Prostate gland (tissue), 2 donors: ENCODE results near the gene TTC39B. TPM values are rescaled to one million over a fixed set of nuclear protein-coding genes. Genes with fewer than 3 reads are reported as not detected.

Experiments used
- DNase-seq: peaks from one replicate; pipeline ENCODE4 v3.0.0-alpha.2; 2019; ENCODE audit warnings: low spot score
- H3K27ac ChIP-seq, 2 donors: fragments of 200-600 bp; sonication (generic); 2 replicates each; pipeline ENCODE4 v1.5.1; 2017 to 2019
- H3K27me3 ChIP-seq: fragments of 200-600 bp; sonication (generic); replicated peaks from 2 replicates; pipeline ENCODE4 v1.5.1; 2019; ENCODE audit not compliant: insufficient read depth
- H3K36me3 ChIP-seq, 2 donors: fragments of 200-600 bp; sonication (generic); 1 replicate in 1 of 2; 2 replicates in 1 of 2; pipeline versions ENCODE4 v1.5.1 to v1.8.1; 2017 to 2019
- H3K4me1 ChIP-seq: fragments of 200-600 bp; sonication (generic); replicated peaks from 2 replicates; pipeline ENCODE4 v1.5.1; 2019
- H3K4me3 ChIP-seq, 2 donors: fragments of 200-600 bp; sonication (generic); 2 replicates each; pipeline ENCODE4 v1.5.1; 2017 to 2019
- H3K9me3 ChIP-seq: fragments of 200-600 bp; sonication (generic); 2 replicates; pipeline ENCODE4 v1.5.1; 2017
- POLR2A ChIP-seq: fragments of 450-650 bp; IDR thresholded peaks from one replicate; pipeline ENCODE4 v1.6.1; 2016; ENCODE audit warnings: antibody characterized with exemption, mild to moderate bottlenecking
- POLR2AphosphoS5 ChIP-seq: sonication (generic); formaldehyde crosslinking; IDR thresholded peaks from one replicate; pipeline ENCODE4 v1.6.1; 2017; ENCODE audit warnings: antibody characterized with exemption
- WGBS: methylation state at CpG from one replicate; pipeline ENCODE4 v1.1.5; 2018; 5-methylcytosine and 5-hydroxymethylcytosine counted together
- intact Hi-C: fragments of 100-400 bp; cut with DNase I; formaldehyde crosslinking; loops from one replicate; pipeline ENCODE4 v1.14.2; 2022
- small RNA-seq, 2 donors: library from RNA; depleted of rRNA; stranded (forward); fragments of <200 nt; gene quantifications; one replicate each; pipeline ENCODE3, GENCODE V24; 2016
- total RNA-seq, 2 donors: library from RNA; depleted of rRNA; stranded (reverse); fragments of >200 nt; gene quantifications; one replicate each; pipeline ENCODE4 v1.1.0, GENCODE V29; 2016
- TF ChIP-seq, protein P1 (sequence below), 4 experiments: fragments of 200-600 bp in 2 of 4; fragments of 450-650 bp in 2 of 4; sonication (generic) in 2 of 4; IDR thresholded peaks; 1 replicate in 3 of 4; 2 replicates in 1 of 4; pipeline ENCODE4 v1.5.1; 2016 to 2019; ENCODE audit warnings: antibody characterized with exemption in 4 of 4, mild to moderate bottlenecking in 2 of 4, moderate library complexity in 2 of 4

Gene TTC39B
- total RNA-seq, 2 donors from 2014 or later: 4.2 to 4.3 TPM

DNA sequence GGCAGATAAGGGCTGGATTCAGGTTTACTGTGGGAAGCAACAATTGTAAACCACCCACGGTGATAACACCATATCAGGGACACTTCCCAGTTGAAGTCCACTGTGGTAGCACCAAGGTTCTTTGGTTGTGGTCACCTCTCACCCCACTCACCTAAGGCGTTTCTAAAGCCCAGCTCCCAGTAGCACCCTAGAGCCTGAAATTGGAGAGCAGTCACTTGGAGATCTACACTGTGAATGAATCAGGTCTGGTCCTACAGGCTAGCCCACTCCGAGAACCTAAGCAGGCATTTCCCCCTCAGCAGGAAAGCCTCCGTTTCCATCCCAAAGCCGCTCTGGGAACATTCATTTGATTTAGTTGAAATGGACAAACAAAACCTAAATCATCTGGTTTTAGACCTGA is 191.3 kb downstream of the TTC39B start:
- Histone ChIP-seq H3K36me3 (no peaks in the 10 kb centered on the region), H3K4me1 (no peaks in the 10 kb centered on the region), H3K9me3 (no peaks in the 10 kb centered on the region), H3K4me3 (no peak overlapping the region), H3K27ac (no peak overlapping the region), H3K27me3 (peaks cover 2% of the 10 kb centered on the region)
- TF ChIP-seq POLR2AphosphoS5 (no peak), POLR2A (no peak)
- TF ChIP-seq, protein P1, sequence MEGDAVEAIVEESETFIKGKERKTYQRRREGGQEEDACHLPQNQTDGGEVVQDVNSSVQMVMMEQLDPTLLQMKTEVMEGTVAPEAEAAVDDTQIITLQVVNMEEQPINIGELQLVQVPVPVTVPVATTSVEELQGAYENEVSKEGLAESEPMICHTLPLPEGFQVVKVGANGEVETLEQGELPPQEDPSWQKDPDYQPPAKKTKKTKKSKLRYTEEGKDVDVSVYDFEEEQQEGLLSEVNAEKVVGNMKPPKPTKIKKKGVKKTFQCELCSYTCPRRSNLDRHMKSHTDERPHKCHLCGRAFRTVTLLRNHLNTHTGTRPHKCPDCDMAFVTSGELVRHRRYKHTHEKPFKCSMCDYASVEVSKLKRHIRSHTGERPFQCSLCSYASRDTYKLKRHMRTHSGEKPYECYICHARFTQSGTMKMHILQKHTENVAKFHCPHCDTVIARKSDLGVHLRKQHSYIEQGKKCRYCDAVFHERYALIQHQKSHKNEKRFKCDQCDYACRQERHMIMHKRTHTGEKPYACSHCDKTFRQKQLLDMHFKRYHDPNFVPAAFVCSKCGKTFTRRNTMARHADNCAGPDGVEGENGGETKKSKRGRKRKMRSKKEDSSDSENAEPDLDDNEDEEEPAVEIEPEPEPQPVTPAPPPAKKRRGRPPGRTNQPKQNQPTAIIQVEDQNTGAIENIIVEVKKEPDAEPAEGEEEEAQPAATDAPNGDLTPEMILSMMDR (IDR thresholded peaks at IDR 0.05): no peak
- intact Hi-C loops: no loop called here
- DNase-seq: no peak
- 72% methylated on average over 5 of the region's 5 CpGs for WGBS

- no peaks in the 10 kb centered on the region for H3K9me3 ChIP-seq
- peaks cover 2% of the 10 kb centered on the region for H3K27me3 ChIP-seq
- H3K27ac ChIP-seq: no peak overlapping the region
- H3K4me3 ChIP-seq: no peak overlapping the region
- no peak for TF ChIP-seq POLR2AphosphoS5
- no peak for TF ChIP-seq POLR2A
- TF ChIP-seq, protein P1 (IDR thresholded peaks at IDR 0.05): no peak
- 92% methylated on average over 2 of the region's 2 CpGs for WGBS
- no peaks in the 10 kb centered on the region for H3K4me1 ChIP-seq
- no peaks in the 10 kb centered on the region for H3K36me3 ChIP-seq
- DNase-seq: no peak
- intact Hi-C loops: no loop called here
Observed at GRCh38 chr9:15115041-15115440, 192.0 kb downstream of the TTC39B start.

Small RNAs within 50 kb of the gene (small RNA-seq; reads per million reads assigned to genes)
- 0 reads per million in 2 donors for gene RNU6-559P

Other genes starting within 250 kb of the TTC39B start
- 10 to 100 TPM; 24.2 to 61.9 TPM for gene SNAPC3, start 115.7 kb upstream of the TTC39B start, total RNA-seq
- gene PSIP1, start 203.8 kb upstream of the TTC39B start, total RNA-seq: 10 to 100 TPM; 65.3 to 69.6 TPM
- gene CCDC171, start 245.8 kb upstream of the TTC39B start, total RNA-seq: 1 to 10 TPM; 2.0 to 7.6 TPM